ENCODE measurements around the gene CIROP.

CIROP gene

GRCh38 chr14:23056956-23057756 is 47.6 kb downstream of the CIROP start, which contains the start of gene CDH24:
Gene CDH24 (minus strand): TSS chr14:23057520. CDS start chr14:23055733, 1,787 bp downstream.
- H3K4me3 ChIP-seq (ENCODE audit: low read depth, low read length), result peak within 1 kb of the TSS; percentile 36
- no peak for TF ChIP-seq CTCF (IDR thresholded peaks at IDR 0.05; ENCODE audit: borderline replicate concordance, insufficient read depth, low read depth, low read length)

- peak; percentile 94 for TF ChIP-seq CTCF (IDR thresholded peaks at IDR 0.05; ENCODE audit: borderline replicate concordance, insufficient read depth, low read depth, low read length)
- H3K4me3 ChIP-seq (ENCODE audit: low read depth, low read length), result no peak overlapping the region
Measured at GRCh38 chr14:23056145-23056955, 48.4 kb downstream of the CIROP start.

GRCh38 chr14:23055621-23056144 is 49.1 kb downstream of the CIROP start:
- H3K4me3 ChIP-seq (ENCODE audit: low read depth, low read length), result no peak overlapping the region
- no peak for TF ChIP-seq CTCF (IDR thresholded peaks at IDR 0.05; ENCODE audit: borderline replicate concordance, insufficient read depth, low read depth, low read length)

GRCh38 chr14:23055147-23055550 is 49.6 kb downstream of the CIROP start:
- no peak for TF ChIP-seq CTCF (IDR thresholded peaks at IDR 0.05; ENCODE audit: borderline replicate concordance, insufficient read depth, low read depth, low read length)
- H3K4me3 ChIP-seq (ENCODE audit: low read depth, low read length), result no peak overlapping the region

- no peak overlapping the region for H3K4me3 ChIP-seq (ENCODE audit: low read depth, low read length)
- peak; percentile 58 for TF ChIP-seq CTCF (IDR thresholded peaks at IDR 0.05; ENCODE audit: borderline replicate concordance, insufficient read depth, low read depth, low read length)
Measured at GRCh38 chr14:23054000-23054811, 50.6 kb downstream of the CIROP start.

- no peak for TF ChIP-seq CTCF (IDR thresholded peaks at IDR 0.05; ENCODE audit: borderline replicate concordance, insufficient read depth, low read depth, low read length)
- no peak overlapping the region for H3K4me3 ChIP-seq (ENCODE audit: low read depth, low read length)
Measured at GRCh38 chr14:23053426-23053825, 51.4 kb downstream of the CIROP start.

Data from GM12875 (cell line).